Right lobe of liver (tissue), 6 donors: ENCODE data around the gene LHFPL5. TPM values are rescaled to one million over a fixed set of nuclear protein-coding genes. Genes with fewer than 3 reads are reported as not detected.

Experiments
- ATAC-seq, 4 donors: fragments of 200-7000 bp; cut with Tn5 transposase; one replicate each; pipeline ENCODE4 v1.9.1; 2020; ENCODE audit warnings: mild to moderate bottlenecking in 4 of 4, moderate library complexity in 4 of 4
- DNase-seq, 3 donors: peaks; one replicate each; pipeline ENCODE4 v3.0.0-alpha.2; 2020
- H3K27ac ChIP-seq, 3 donors: fragments of 200-600 bp; one replicate each; pipeline ENCODE4 v1.8.0; 2022
- H3K27me3 ChIP-seq, 2 donors: fragments of 200-600 bp; one replicate each; pipeline ENCODE4 v1.8.0; 2022
- H3K36me3 ChIP-seq, 4 donors: fragments of 200-600 bp; sonication (generic) in 1 of 4; one replicate each; pipeline versions ENCODE4 v1.5.1 to v1.8.0; 2017 to 2022; ENCODE audit warnings: control low read depth in 1 of 4
- H3K4me1 ChIP-seq, 4 donors: fragments of 200-600 bp; sonication (generic) in 1 of 4; one replicate each; pipeline versions ENCODE4 v1.5.1 to v1.8.0; 2017 to 2022; ENCODE audit warnings: control low read depth in 1 of 4
- H3K4me3 ChIP-seq, 3 donors: fragments of 200-600 bp; one replicate each; pipeline ENCODE4 v1.8.0; 2022
- H3K9me3 ChIP-seq, 4 donors: fragments of 200-600 bp; sonication (generic) in 1 of 4; one replicate each; pipeline versions ENCODE4 v1.5.1 to v1.8.0; 2017 to 2022; ENCODE audit warnings: control low read depth in 1 of 4
- POLR2A ChIP-seq: fragments of 450-650 bp; IDR thresholded peaks from one replicate; pipeline ENCODE4 v1.6.1; 2017; ENCODE audit warnings: antibody characterized with exemption, mild to moderate bottlenecking
- WGBS: methylation state at CpG from one replicate; pipeline ENCODE4 v1.1.6; 2018; ENCODE audit warnings: low coverage, low lambda C conversion rate; ENCODE audit not compliant: insufficient coverage; ENCODE audit errors: missing lambda C conversion rate; 5-methylcytosine and 5-hydroxymethylcytosine counted together
- intact Hi-C, 2 donors: fragments of 100-400 bp; cut with DNase I; formaldehyde crosslinking; loops; one replicate each; pipeline versions ENCODE4 v1.11.2 to v1.14.1; 2022
- total RNA-seq, 6 experiments: library from RNA; depleted of rRNA in 2 of 6; stranded (reverse); fragments of >200 nt in 2 of 6; fragmentation: NEBNext Ultra II Directional in 3 of 6; extraction: Animal tissue kit (Norgen Biotek cat#: 25700) in 3 of 6; gene quantifications; one replicate each; pipeline versions ENCODE4 v1.1.0 to v1.2.4, GENCODE V29; 2016 to 2023
- TF ChIP-seq, protein P1 (sequence below), 4 donors: fragments of 200-600 bp in 3 of 4; fragments of 450-650 bp in 1 of 4; IDR thresholded peaks; one replicate each; pipeline versions ENCODE4 v1.5.1 to v1.8.0; 2016 to 2022; ENCODE audit warnings: antibody characterized with exemption in 4 of 4, mild to moderate bottlenecking in 2 of 4
- donor health status: DM: no; HTN: yes; CAD: no.
- donor health status: DM: no; HTN: no; CAD: no.
- donor health status: DM: no; HTN: no; CAD: no.
- donor health status: DM: no; HTN: yes; CAD: no.
- donor health status: DM: no; HTN: yes; CAD: no.

LHFPL5 gene
- total RNA-seq, 6 experiments from 2014 or later = not detected

DNA sequence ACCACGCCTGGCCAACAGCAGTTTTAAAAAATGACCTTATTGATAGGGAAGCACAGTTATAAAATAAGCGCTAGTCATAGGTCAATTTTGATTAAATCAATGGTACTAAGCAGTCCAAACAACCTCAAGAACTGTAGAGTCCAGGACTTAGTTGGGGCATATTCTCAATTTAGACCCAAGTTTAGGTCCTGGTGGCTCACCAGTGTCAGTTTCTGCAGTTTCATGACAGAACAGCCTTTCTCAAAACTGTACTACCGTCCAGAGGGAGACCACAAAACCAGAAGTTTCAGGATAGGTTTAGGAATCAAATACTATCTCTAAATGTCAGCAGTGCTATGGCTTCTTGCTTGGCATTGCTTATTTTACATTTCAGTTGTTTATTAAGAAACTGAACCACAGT is 39.1 kb downstream of the LHFPL5 start:
- Histone ChIP-seq H3K4me1 (no peaks in the 10 kb centered on the region), H3K27ac (no peak overlapping the region), H3K27me3 (no peaks in the 10 kb centered on the region), H3K4me3 (no peak overlapping the region), H3K36me3 (peaks cover 0 to 3% (median 0%) of the 10 kb centered on the region in 4 donors), H3K9me3 (no peaks in the 10 kb centered on the region)
- 80% methylated on average over 3 of the region's 3 CpGs for WGBS
- ATAC-seq (no peak), DNase-seq (no peak)
- no peak for TF ChIP-seq POLR2A
- TF ChIP-seq, protein P1, sequence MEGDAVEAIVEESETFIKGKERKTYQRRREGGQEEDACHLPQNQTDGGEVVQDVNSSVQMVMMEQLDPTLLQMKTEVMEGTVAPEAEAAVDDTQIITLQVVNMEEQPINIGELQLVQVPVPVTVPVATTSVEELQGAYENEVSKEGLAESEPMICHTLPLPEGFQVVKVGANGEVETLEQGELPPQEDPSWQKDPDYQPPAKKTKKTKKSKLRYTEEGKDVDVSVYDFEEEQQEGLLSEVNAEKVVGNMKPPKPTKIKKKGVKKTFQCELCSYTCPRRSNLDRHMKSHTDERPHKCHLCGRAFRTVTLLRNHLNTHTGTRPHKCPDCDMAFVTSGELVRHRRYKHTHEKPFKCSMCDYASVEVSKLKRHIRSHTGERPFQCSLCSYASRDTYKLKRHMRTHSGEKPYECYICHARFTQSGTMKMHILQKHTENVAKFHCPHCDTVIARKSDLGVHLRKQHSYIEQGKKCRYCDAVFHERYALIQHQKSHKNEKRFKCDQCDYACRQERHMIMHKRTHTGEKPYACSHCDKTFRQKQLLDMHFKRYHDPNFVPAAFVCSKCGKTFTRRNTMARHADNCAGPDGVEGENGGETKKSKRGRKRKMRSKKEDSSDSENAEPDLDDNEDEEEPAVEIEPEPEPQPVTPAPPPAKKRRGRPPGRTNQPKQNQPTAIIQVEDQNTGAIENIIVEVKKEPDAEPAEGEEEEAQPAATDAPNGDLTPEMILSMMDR (IDR thresholded peaks at IDR 0.05) = no peak
- intact Hi-C loops = no loop called here

DNA sequence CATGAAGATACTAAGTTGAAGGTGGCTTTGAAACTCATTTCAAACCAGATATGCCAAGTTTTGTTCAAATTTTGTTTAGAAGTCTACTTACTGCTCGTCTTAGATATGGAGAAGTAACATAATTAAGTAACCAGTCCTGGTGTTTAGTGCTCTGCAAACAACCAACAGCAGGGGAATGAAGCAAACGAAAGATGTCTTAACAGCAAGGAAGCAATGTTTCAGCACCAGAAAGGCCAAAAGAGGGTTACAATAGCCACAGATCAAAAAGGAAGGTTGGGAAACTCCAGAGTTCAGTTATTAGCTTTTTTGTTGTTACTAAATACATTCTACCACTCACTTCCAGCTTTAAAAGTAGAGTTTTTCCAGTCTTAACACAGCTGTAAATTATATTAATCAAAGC is 45.1 kb downstream of the LHFPL5 start:
- H3K27me3 ChIP-seq = no peaks in the 10 kb centered on the region
- ATAC-seq (no peak), DNase-seq (no peak)
- no peaks in the 10 kb centered on the region for H3K9me3 ChIP-seq
- no peak overlapping the region for H3K4me3 ChIP-seq
- H3K36me3 ChIP-seq = peaks cover 0 to 1% (median under 1%) of the 10 kb centered on the region in 4 donors
- TF ChIP-seq POLR2A = no peak
- TF ChIP-seq, protein P1 (IDR thresholded peaks at IDR 0.05) = no peak
- 84% methylated on average over 2 of the region's 2 CpGs for WGBS
- no peak overlapping the region for H3K27ac ChIP-seq
- intact Hi-C loops = no loop called here
- H3K4me1 ChIP-seq = no peaks in the 10 kb centered on the region

DNA sequence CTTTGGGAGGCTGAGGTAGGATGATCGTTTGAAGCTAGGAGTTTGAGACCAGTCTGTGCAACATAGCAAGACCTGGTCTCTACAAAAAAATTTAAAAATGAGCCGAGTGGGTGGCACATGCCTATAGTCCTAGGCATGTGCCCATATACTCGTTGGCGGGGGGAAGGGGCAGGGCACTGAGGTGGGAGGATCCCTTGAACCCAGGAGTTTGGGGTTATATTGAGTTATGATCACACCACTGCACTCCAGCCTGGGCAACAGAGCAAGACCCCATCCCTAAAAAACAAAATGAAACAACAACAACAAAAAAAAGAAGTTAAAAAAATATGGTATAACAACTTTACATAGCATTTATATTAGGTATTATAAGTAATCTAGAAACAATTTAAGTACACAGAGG is 47.8 kb downstream of the LHFPL5 start:
- Histone ChIP-seq H3K27me3 (no peaks in the 10 kb centered on the region), H3K36me3 (peaks cover 0 to 17% (median 7%) of the 10 kb centered on the region in 4 donors), H3K27ac (no peak overlapping the region), H3K9me3 (no peaks in the 10 kb centered on the region), H3K4me3 (no peak overlapping the region), H3K4me1 (no peaks in the 10 kb centered on the region)
- intact Hi-C loops = no loop called here
- TF ChIP-seq, protein P1 (IDR thresholded peaks at IDR 0.05) = no peak
- no peak for TF ChIP-seq POLR2A
- no peak for ATAC-seq
- no peak for DNase-seq
- 89% methylated on average over 1 of the region's 4 CpGs for WGBS

DNA sequence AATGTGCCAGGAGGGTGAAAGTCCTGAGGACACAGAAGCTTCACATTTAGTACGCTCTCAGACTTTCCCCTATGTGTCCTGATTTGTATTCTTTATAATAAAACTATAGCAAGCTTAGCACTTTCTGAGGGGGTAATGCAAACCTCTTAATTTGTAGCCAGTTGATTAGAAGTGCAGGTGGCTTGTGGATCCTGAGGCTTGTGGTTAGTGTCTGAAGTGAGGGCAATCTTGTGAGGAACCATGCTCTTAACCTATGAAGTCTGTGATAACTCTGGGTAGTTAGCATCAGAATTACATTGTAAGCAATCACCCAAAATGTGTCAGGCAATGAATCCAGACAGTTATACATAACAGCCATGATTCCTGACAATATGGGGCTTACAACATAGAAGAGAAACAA is 51.1 kb downstream of the LHFPL5 start:
- intact Hi-C loops = no loop called here
- no peak for TF ChIP-seq POLR2A
- TF ChIP-seq, protein P1 (IDR thresholded peaks at IDR 0.05) = no peak
- WGBS = 100% methylated on average over 1 of the region's 1 CpG
- DNase-seq (no peak), ATAC-seq (no peak)
- H3K4me1 ChIP-seq = no peaks in the 10 kb centered on the region
- H3K27me3 ChIP-seq = no peaks in the 10 kb centered on the region
- H3K4me3 ChIP-seq = no peak overlapping the region
- H3K36me3 ChIP-seq = peaks cover 0 to 21% (median 9%) of the 10 kb centered on the region in 4 donors
- no peaks in the 10 kb centered on the region for H3K9me3 ChIP-seq
- H3K27ac ChIP-seq = no peak overlapping the region

DNA sequence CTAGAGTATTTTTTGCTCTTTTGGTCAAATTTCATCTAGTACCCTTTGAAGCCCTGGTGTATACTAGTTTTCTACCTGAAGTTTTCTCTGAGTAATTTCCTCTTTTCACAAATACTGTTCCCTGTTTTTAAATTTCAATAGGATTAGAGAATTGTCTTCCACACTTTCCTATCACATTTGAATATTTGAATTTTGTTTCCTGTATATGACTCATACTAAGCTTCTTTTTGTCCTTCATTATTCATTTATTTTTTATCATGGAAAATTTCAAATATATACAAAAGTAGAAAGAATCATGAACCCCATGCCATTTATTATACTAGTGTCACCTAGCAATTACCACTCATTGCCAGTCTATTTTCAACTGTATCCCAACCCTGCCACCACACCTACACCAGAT is 52.7 kb downstream of the LHFPL5 start:
- Histone ChIP-seq H3K36me3 (peaks cover 0 to 22% (median 9%) of the 10 kb centered on the region in 4 donors), H3K9me3 (no peaks in the 10 kb centered on the region), H3K27ac (no peak overlapping the region), H3K27me3 (no peaks in the 10 kb centered on the region), H3K4me1 (no peaks in the 10 kb centered on the region), H3K4me3 (no peak overlapping the region)
- ATAC-seq = no peak
- DNase-seq = no peak
- TF ChIP-seq POLR2A = no peak
- TF ChIP-seq, protein P1 (IDR thresholded peaks at IDR 0.05) = no peak
- intact Hi-C loops = no loop called here
